GM12878 (cell line): ENCODE data around the gene CCSER1. TPM values are rescaled to one million over a fixed set of nuclear protein-coding genes. Genes with fewer than 3 reads are reported as not detected.

Experiments used
- ATAC-seq: fragments of 200-7000 bp; cut with Tn5 transposase; 3 replicates; pipeline ENCODE4 v1.9.1; 2020; ENCODE audit warnings: mild to moderate bottlenecking, moderate library complexity
- BruUV-seq: library from RNA; stranded (reverse); fragments of 400-500 nt; replicated peaks from 2 replicates; lab custom pipeline; 2021; lab: Mats Ljungman, UMichigan
- CTCF ChIA-PET: fragments of 300-600 bp; sonication (Branson Sonifier 250); formaldehyde crosslinking; extraction: SDS; loops from one replicate; lab custom pipeline; 2021; ENCODE audit warnings: inconsistent platforms; lab: Yijun Ruan, JAX
- POLR2A ChIA-PET: fragments of 350-600 bp; formaldehyde crosslinking; extraction: SDS; loops from one replicate; lab custom pipeline; 2021; ENCODE audit warnings: inconsistent platforms; lab: Charles Lee
- RAD21 ChIA-PET: fragments of 300-600 bp; sonication (Branson Sonifier 250); formaldehyde crosslinking; loops from one replicate; lab custom pipeline; 2023; ENCODE audit warnings: antibody characterized with exemption; ENCODE audit not compliant: unreplicated experiment; lab: Charles Lee
- SMC1A ChIA-PET: fragments of 300-600 bp; sonication (Branson Sonifier 250); formaldehyde crosslinking; loops from one replicate; lab custom pipeline; 2023; ENCODE audit not compliant: unreplicated experiment, uncharacterized antibody; lab: Charles Lee
- DNase-seq: peaks from one replicate; pipeline ENCODE4 v3.0.0-alpha.2; 2011; ENCODE audit warnings: low read depth, low spot score
- FAIRE-seq: peaks from 3 replicates; lab custom pipeline; 2011; peaks lifted over from hg19 to GRCh38; lab: Jason Lieb, UNC
- H2AFZ ChIP-seq: 2 replicates; pipeline ENCODE4 v1.6.0; 2011; ENCODE audit warnings: low read depth, low read length, control low read depth; ENCODE audit not compliant: control insufficient read depth
- H3K27ac ChIP-seq: 2 replicates; pipeline ENCODE4 v1.5.1; 2011; ENCODE audit warnings: control low read depth; ENCODE audit not compliant: control insufficient read depth, insufficient read depth
- H3K27me3 ChIP-seq, 2 experiments: replicated peaks in 1 of 2; 2 replicates each; pipeline versions ENCODE4 v1.6.0 to v1.6.1; 2011; ENCODE audit warnings: low read length in 1 of 2; ENCODE audit not compliant: control insufficient read depth in 2 of 2, insufficient read depth in 2 of 2
- H3K36me3 ChIP-seq, 2 experiments: 2 replicates each; pipeline ENCODE4 v1.5.1; 2011; ENCODE audit warnings: low read length in 1 of 2; ENCODE audit not compliant: control insufficient read depth in 2 of 2, insufficient read depth in 2 of 2
- H3K4me1 ChIP-seq: 2 replicates; pipeline ENCODE4 v1.6.1; 2011; ENCODE audit warnings: mild to moderate bottlenecking, low read length, moderate library complexity, mixed read lengths; ENCODE audit not compliant: control insufficient read depth, insufficient read depth
- H3K4me2 ChIP-seq: 2 replicates; pipeline ENCODE4 v1.6.0; 2011; ENCODE audit warnings: control low read depth; ENCODE audit not compliant: control insufficient read depth, insufficient read depth
- H3K4me3 ChIP-seq: fragments of 200-600 bp; sonication (generic); 2 replicates; pipeline ENCODE4 v1.5.1; 2016
- H3K79me2 ChIP-seq: 2 replicates; pipeline ENCODE4 v1.6.0; 2011; ENCODE audit warnings: low read length; ENCODE audit not compliant: control insufficient read depth, insufficient read depth
- H3K9ac ChIP-seq: 2 replicates; pipeline ENCODE4 v1.8.0; 2011; ENCODE audit warnings: low read length, control low read depth, mixed read lengths; ENCODE audit not compliant: control insufficient read depth, insufficient read depth
- H3K9me3 ChIP-seq: replicated peaks from 3 replicates; pipeline ENCODE4 v1.5.1; 2011; ENCODE audit warnings: mild to moderate bottlenecking, low read length; ENCODE audit not compliant: control insufficient read depth, insufficient read depth
- H4K20me1 ChIP-seq: 2 replicates; pipeline ENCODE4 v1.6.0; 2011; ENCODE audit not compliant: control insufficient read depth, insufficient read depth
- BCL11A ChIP-seq: IDR thresholded peaks from 2 replicates; pipeline ENCODE4 v1.6.1; 2011; ENCODE audit warnings: low read depth, low read length
- CBX3 ChIP-seq: fragments of 200-600 bp; sonication (generic); IDR thresholded peaks from 2 replicates; pipeline ENCODE4 v1.6.1; 2016; ENCODE audit warnings: low read depth, borderline replicate concordance
- E2F4 ChIP-seq: IDR thresholded peaks from 2 replicates; pipeline ENCODE4 v1.6.1; 2012; ENCODE audit warnings: low read depth, low read length, improper control_type of control experiment
- GABPA ChIP-seq: IDR thresholded peaks from 2 replicates; pipeline ENCODE4 v1.6.1; 2014; ENCODE audit warnings: antibody characterized with exemption, low read depth, mild to moderate bottlenecking, inconsistent platforms
- IKZF1 ChIP-seq: fragments of 450-650 bp; conservative IDR thresholded peaks from 2 replicates; pipeline ENCODE4 v1.6.1; 2017; ENCODE audit warnings: antibody characterized with exemption, mild to moderate bottlenecking
- MYB ChIP-seq: fragments of 150-350 bp; IDR thresholded peaks from 2 replicates; pipeline ENCODE4 v1.6.1; 2014; ENCODE audit warnings: mild to moderate bottlenecking, low read depth, low read length, borderline replicate concordance
- SIN3A ChIP-seq: IDR thresholded peaks from 2 replicates; pipeline ENCODE4 v1.6.1; 2012; ENCODE audit warnings: low read depth, low read length, improper control_type of control experiment
- SMAD5 ChIP-seq: IDR thresholded peaks from 2 replicates; pipeline ENCODE4 v1.6.1; 2016; ENCODE audit warnings: antibody characterized with exemption, low read depth
- SP1 ChIP-seq: IDR thresholded peaks from one replicate; pipeline ENCODE4 v1.6.1; 2011; ENCODE audit warnings: low read depth, low read length
- ZBTB33 ChIP-seq: fragments of 450-650 bp; IDR thresholded peaks from 2 replicates; pipeline ENCODE4 v1.6.1; 2017; ENCODE audit warnings: mild to moderate bottlenecking
- ZNF24 ChIP-seq: fragments of 450-650 bp; IDR thresholded peaks from 2 replicates; pipeline ENCODE4 v1.6.1; 2017; ENCODE audit warnings: antibody characterized with exemption, mild to moderate bottlenecking
- ZSCAN29 ChIP-seq: fragments of 450-650 bp; IDR thresholded peaks from 2 replicates; pipeline ENCODE4 v1.6.1; 2017; ENCODE audit warnings: mild to moderate bottlenecking, moderate library complexity
- WGBS: methylation state at CpG from one replicate; pipeline ENCODE4 v1.1.6; 2016; ENCODE audit warnings: low lambda C conversion rate; ENCODE audit not compliant: insufficient replicate concordance, insufficient coverage; ENCODE audit errors: missing lambda C conversion rate; 5-methylcytosine and 5-hydroxymethylcytosine counted together
- in situ Hi-C: fragments of 300-500 bp; cut with MboI; formaldehyde crosslinking; loops from 9 replicates; pipeline ENCODE4 v1.14.3; 2018; ENCODE audit warnings: mixed read lengths
- intact Hi-C: fragments of 100-400 bp; cut with micrococcal nuclease; formaldehyde crosslinking; loops from one replicate; pipeline ENCODE4 v1.14.2; 2022; ENCODE audit not compliant: unreplicated experiment
- polyA plus RNA-seq, 11 experiments: library from polyadenylated mRNA; depleted of rRNA in 4 of 11; unstranded in 6 of 11; stranded (reverse) in 5 of 11; fragments of >200 nt; fragmentation: Nextera tagmentation in 4 of 11; fragmentation: Illumina TruSeq in 1 of 11; extraction: Ambion mirVana in 4 of 11; extraction: Trizol in 1 of 11; gene quantifications; 1 replicate in 1 of 11; 2 replicates in 10 of 11; pipeline versions ENCODE4 v1.2.1 to v1.2.3, GENCODE V29; 2011 to 2016; ENCODE audit warnings: inconsistent platforms in 2 of 11, missing spikeins in 2 of 11, low read depth in 1 of 11
- total RNA-seq, 4 experiments: library from RNA; depleted of rRNA in 3 of 4; stranded (reverse); fragments of >200 nt in 3 of 4; fragmentation: Illumina TruSeq in 1 of 4; extraction: Trizol in 1 of 4; gene quantifications; 2 replicates each; pipeline versions ENCODE4 v1.2.1 to v1.2.3, GENCODE V29; 2013 to 2021
- TF ChIP-seq, protein P1 (sequence below): IDR thresholded peaks from 2 replicates; pipeline ENCODE4 v1.6.1; 2012; ENCODE audit warnings: improper control_type of control experiment, low read depth, low read length; ENCODE audit not compliant: insufficient replicate concordance

The CCSER1 gene
- total and polyA plus RNA-seq, 10 of the 15 experiments (the other 5 are each of a cell fraction or from before 2014, with no cell fraction given): 0.22 to 2.7 (median 1.0) TPM

DNA sequence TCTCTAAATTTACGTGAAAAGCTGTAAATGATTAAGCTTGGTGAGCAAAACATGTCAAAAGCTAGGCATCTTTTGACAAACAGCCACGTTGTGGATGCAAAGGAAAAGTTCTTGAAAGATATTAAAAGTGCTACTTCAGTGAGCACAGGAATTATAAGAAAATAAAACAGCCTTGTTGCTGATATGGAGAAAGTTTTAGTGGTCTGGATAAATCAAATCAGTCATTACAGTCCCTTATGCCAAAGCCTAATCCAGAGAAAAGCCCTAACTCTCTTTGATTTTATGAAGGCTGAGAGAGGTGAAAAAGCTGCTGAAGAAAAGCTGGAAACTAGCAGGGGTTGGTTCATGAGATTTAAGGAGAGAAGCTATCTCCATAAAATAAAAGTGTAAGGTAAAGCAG, 487.2 kb downstream of the CCSER1 start:
- Histone ChIP-seq H3K79me2 (no peaks in the 10 kb centered on the region), H4K20me1 (no peaks in the 10 kb centered on the region), H2AFZ (no peak overlapping the region), H3K4me3 (no peak overlapping the region), H3K9me3 (no peaks in the 10 kb centered on the region)
- intact Hi-C loops: no loop called here
- no TSS peak for BruUV-seq
- no peak for TF ChIP-seq MYB
- TF ChIP-seq SP1: no peak
- TF ChIP-seq CBX3: no peak
- no peak for TF ChIP-seq IKZF1
- TF ChIP-seq BCL11A: no peak
- TF ChIP-seq ZBTB33: no peak
- TF ChIP-seq, protein P1, sequence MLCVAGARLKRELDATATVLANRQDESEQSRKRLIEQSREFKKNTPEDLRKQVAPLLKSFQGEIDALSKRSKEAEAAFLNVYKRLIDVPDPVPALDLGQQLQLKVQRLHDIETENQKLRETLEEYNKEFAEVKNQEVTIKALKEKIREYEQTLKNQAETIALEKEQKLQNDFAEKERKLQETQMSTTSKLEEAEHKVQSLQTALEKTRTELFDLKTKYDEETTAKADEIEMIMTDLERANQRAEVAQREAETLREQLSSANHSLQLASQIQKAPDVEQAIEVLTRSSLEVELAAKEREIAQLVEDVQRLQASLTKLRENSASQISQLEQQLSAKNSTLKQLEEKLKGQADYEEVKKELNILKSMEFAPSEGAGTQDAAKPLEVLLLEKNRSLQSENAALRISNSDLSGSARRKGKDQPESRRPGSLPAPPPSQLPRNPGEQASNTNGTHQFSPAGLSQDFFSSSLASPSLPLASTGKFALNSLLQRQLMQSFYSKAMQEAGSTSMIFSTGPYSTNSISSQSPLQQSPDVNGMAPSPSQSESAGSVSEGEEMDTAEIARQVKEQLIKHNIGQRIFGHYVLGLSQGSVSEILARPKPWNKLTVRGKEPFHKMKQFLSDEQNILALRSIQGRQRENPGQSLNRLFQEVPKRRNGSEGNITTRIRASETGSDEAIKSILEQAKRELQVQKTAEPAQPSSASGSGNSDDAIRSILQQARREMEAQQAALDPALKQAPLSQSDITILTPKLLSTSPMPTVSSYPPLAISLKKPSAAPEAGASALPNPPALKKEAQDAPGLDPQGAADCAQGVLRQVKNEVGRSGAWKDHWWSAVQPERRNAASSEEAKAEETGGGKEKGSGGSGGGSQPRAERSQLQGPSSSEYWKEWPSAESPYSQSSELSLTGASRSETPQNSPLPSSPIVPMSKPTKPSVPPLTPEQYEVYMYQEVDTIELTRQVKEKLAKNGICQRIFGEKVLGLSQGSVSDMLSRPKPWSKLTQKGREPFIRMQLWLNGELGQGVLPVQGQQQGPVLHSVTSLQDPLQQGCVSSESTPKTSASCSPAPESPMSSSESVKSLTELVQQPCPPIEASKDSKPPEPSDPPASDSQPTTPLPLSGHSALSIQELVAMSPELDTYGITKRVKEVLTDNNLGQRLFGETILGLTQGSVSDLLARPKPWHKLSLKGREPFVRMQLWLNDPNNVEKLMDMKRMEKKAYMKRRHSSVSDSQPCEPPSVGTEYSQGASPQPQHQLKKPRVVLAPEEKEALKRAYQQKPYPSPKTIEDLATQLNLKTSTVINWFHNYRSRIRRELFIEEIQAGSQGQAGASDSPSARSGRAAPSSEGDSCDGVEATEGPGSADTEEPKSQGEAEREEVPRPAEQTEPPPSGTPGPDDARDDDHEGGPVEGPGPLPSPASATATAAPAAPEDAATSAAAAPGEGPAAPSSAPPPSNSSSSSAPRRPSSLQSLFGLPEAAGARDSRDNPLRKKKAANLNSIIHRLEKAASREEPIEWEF: no peak
- no peak for TF ChIP-seq GABPA
- TF ChIP-seq SMAD5: no peak
- no peak for TF ChIP-seq SIN3A
- no peak for TF ChIP-seq ZNF24
- TF ChIP-seq E2F4: no peak
- no peak for TF ChIP-seq ZSCAN29
- TF ChIP-seq, all 136 proteins: peak for 0
- FAIRE-seq (no peak), ATAC-seq (no peak), DNase-seq (no peak)
- in situ Hi-C loops: no loop called here
- SMC1A ChIA-PET: no interaction called here
- POLR2A ChIA-PET: no interaction called here
- H3K4me1 ChIP-seq: no peaks in the 10 kb centered on the region
- CTCF ChIA-PET: no interaction called here
- no peaks in the 10 kb centered on the region for H3K36me3 ChIP-seq
- no peak overlapping the region for H3K4me2 ChIP-seq
- no peak overlapping the region for H3K9ac ChIP-seq
- RAD21 ChIA-PET: no interaction called here
- H3K27ac ChIP-seq: no peak overlapping the region
- H3K27me3 ChIP-seq: no peaks in the 10 kb centered on the region
- WGBS: 0% methylated on average over 2 of the region's 2 CpGs
